K562 (cell line): ENCODE data around the gene TCF4. TPM values are rescaled to one million over a fixed set of nuclear protein-coding genes. Genes with fewer than 3 reads are reported as not detected.

Source experiments
- CREB3 ChIP-seq: fragments of 450-650 bp; conservative IDR thresholded peaks from 2 replicates; pipeline ENCODE4 v1.6.1; 2016; ENCODE audit warnings: missing genetic modification characterization, low read depth, mild to moderate bottlenecking, missing compliant biosample characterization, moderate library complexity
- CREB3L1 ChIP-seq: fragments of 450-650 bp; IDR thresholded peaks from 2 replicates; pipeline ENCODE4 v1.6.1; 2014; ENCODE audit warnings: low read depth, mild to moderate bottlenecking, moderate library complexity, borderline replicate concordance
- EWSR1 ChIP-seq: fragments of 450-650 bp; IDR thresholded peaks from 2 replicates; pipeline ENCODE4 v1.6.1; 2018; ENCODE audit warnings: borderline replicate concordance, mild to moderate bottlenecking, low read depth, moderate library complexity; ENCODE audit not compliant: partially characterized antibody
- HDAC3 ChIP-seq: fragments of 450-650 bp; IDR thresholded peaks from 2 replicates; pipeline ENCODE4 v1.6.1; 2018; ENCODE audit warnings: borderline replicate concordance, mild to moderate bottlenecking, moderate library complexity; ENCODE audit not compliant: partially characterized antibody
- JUND ChIP-seq, 2 experiments: IDR thresholded peaks; 2 replicates in 1 of 2; 3 replicates in 1 of 2; pipeline ENCODE4 v1.6.1; 2011; ENCODE audit warnings: borderline replicate concordance in 2 of 2, low read depth in 2 of 2, low read length in 2 of 2, improper control_type of control experiment in 1 of 2, missing biosample characterization in 1 of 2, missing genetic modification characterization in 1 of 2, missing genetic modification reagents in 1 of 2
- KAT8 ChIP-seq: fragments of 450-650 bp; IDR thresholded peaks from 2 replicates; pipeline ENCODE4 v1.6.1; 2016; ENCODE audit warnings: low read depth, mild to moderate bottlenecking
- NR4A1 ChIP-seq, 2 experiments: fragments of 250-450 bp in 1 of 2; fragments of 450-650 bp in 1 of 2; sonication (Bioruptor Pico) in 1 of 2; IDR thresholded peaks; 2 replicates each; pipeline versions ENCODE4 v1.4.0 to v1.6.1; 2016 to 2020; ENCODE audit warnings: mild to moderate bottlenecking in 2 of 2, missing compliant biosample characterization in 1 of 2, missing genetic modification characterization in 1 of 2, moderate library complexity in 1 of 2
- PRDM10 ChIP-seq: fragments of 450-650 bp; IDR thresholded peaks from 2 replicates; pipeline ENCODE4 v1.6.1; 2018; ENCODE audit not compliant: partially characterized antibody
- ZBTB9 ChIP-seq: fragments of 450-650 bp; formaldehyde crosslinking; IDR thresholded peaks from 2 replicates; pipeline ENCODE4 v1.4.0; 2020; ENCODE audit warnings: mild to moderate bottlenecking, moderate library complexity
- ZSCAN29 ChIP-seq: fragments of 450-650 bp; IDR thresholded peaks from 2 replicates; pipeline ENCODE4 v1.6.1; 2017
- polyA plus RNA-seq, 8 experiments: library from polyadenylated mRNA; depleted of rRNA in 4 of 8; stranded (reverse) in 5 of 8; unstranded in 3 of 8; fragments of >200 nt; fragmentation: Nextera tagmentation in 2 of 8; fragmentation: Illumina TruSeq in 1 of 8; extraction: Ambion mirVana in 2 of 8; extraction: Trizol in 1 of 8; gene quantifications; 2 replicates each; pipeline versions ENCODE4 v1.2.1 to v1.2.3, GENCODE V29; 2011 to 2014; ENCODE audit warnings: inconsistent platforms in 1 of 8, missing spikeins in 1 of 8
- total RNA-seq, 7 experiments: library from RNA; depleted of rRNA in 6 of 7; stranded (reverse); fragments of >200 nt in 6 of 7; fragmentation: Illumina TruSeq in 2 of 7; extraction: Trizol in 2 of 7; gene quantifications; 2 replicates each; pipeline versions ENCODE4 v1.2.1 to v1.2.3, GENCODE V29; 2011 to 2021; ENCODE audit warnings: low replicate concordance in 1 of 7

TCF4 gene
- total and polyA plus RNA-seq, 9 of the 15 experiments (the other 6 are each of a cell fraction or from before 2014, with no cell fraction given) = 4.8 to 24.7 (median 15.2) TPM

- no peak for TF ChIP-seq KAT8
- no peak for TF ChIP-seq ZSCAN29
- TF ChIP-seq HDAC3 = no peak
- TF ChIP-seq JUND (IDR thresholded peaks at IDR 0.05; ENCODE audit: borderline replicate concordance, low read depth, low read length) = no peak
- TF ChIP-seq JUND (tag; IDR thresholded peaks at IDR 0.05; ENCODE audit: borderline replicate concordance, low read depth, low read length) = no peak
- no peak for TF ChIP-seq PRDM10
- no peak for TF ChIP-seq EWSR1
- no peak for TF ChIP-seq ZBTB9 (CRISPR knock-in tag)
- TF ChIP-seq NR4A1 (CRISPR knock-in tag; IDR thresholded peaks at IDR 0.05) = no peak
- TF ChIP-seq NR4A1 (tag; IDR thresholded peaks at IDR 0.05) = no peak
- no peak for TF ChIP-seq CREB3 (tag)
- TF ChIP-seq CREB3L1 = no peak
Measured at GRCh38 chr18:55587418-55588110, 428 bp downstream of the TCF4 start (continued).
